Gastrocnemius medialis (tissue), 4 donors: ENCODE measurements around the gene BLOC1S2. TPM values are rescaled to one million over a fixed set of nuclear protein-coding genes. Genes with fewer than 3 reads are reported as not detected.

ENCODE experiments used
- ATAC-seq, 2 donors: fragments of 150-250 bp; one replicate each; pipeline ENCODE4 v1.9.1; 2016
- DNase-seq, 2 donors: peaks; one replicate each; pipeline ENCODE4 v3.0.0-alpha.2; 2019
- H3K27ac ChIP-seq, 4 donors: fragments of 200-600 bp; sonication (generic); 1 replicate in 1 of 4; 2 replicates in 3 of 4; pipeline ENCODE4 v1.5.1; 2016 to 2018; ENCODE audit warnings: mild to moderate bottlenecking in 2 of 4, moderate library complexity in 1 of 4
- H3K27me3 ChIP-seq, 3 donors: fragments of 200-600 bp; sonication (generic) in 2 of 3; 1 replicate in 1 of 3; 2 replicates in 2 of 3; pipeline versions ENCODE4 v1.5.1 to v1.6.0; 2016 to 2019; ENCODE audit warnings: mild to moderate bottlenecking in 1 of 3, moderate library complexity in 1 of 3
- H3K36me3 ChIP-seq, 2 donors: fragments of 200-600 bp; sonication (generic) in 1 of 2; one replicate each; pipeline ENCODE4 v1.5.1; 2017 to 2018
- H3K4me1 ChIP-seq, 2 donors: fragments of 200-600 bp; sonication (generic) in 1 of 2; one replicate each; pipeline ENCODE4 v1.5.1; 2016 to 2017; ENCODE audit warnings: mild to moderate bottlenecking in 2 of 2
- H3K4me3 ChIP-seq, 4 donors: fragments of 200-600 bp; sonication (generic) in 3 of 4; 1 replicate in 1 of 4; 2 replicates in 3 of 4; pipeline ENCODE4 v1.5.1; 2016 to 2019; ENCODE audit warnings: mild to moderate bottlenecking in 2 of 4
- H3K9me3 ChIP-seq, 3 donors: fragments of 200-600 bp; sonication (generic) in 2 of 3; 1 replicate in 1 of 3; 2 replicates in 2 of 3; pipeline ENCODE4 v1.5.1; 2016 to 2019
- CTCF ChIP-seq, 5 experiments: fragments of 450-650 bp in 3 of 5; fragments of 200-600 bp in 2 of 5; sonication (generic) in 2 of 5; IDR thresholded peaks in 4 of 5; conservative IDR thresholded peaks in 1 of 5; 1 replicate in 4 of 5; 2 replicates in 1 of 5; pipeline ENCODE4 v1.5.1; 2016 to 2019; ENCODE audit warnings: antibody characterized with exemption in 5 of 5, mild to moderate bottlenecking in 3 of 5, moderate library complexity in 3 of 5
- POLR2A ChIP-seq, 2 donors: fragments of 450-650 bp; IDR thresholded peaks; one replicate each; pipeline ENCODE4 v1.6.1; 2017; ENCODE audit warnings: antibody characterized with exemption in 2 of 2, mild to moderate bottlenecking in 2 of 2, moderate library complexity in 2 of 2
- in situ Hi-C, 4 donors: fragments of 200-750 bp; cut with MboI; loops; one replicate each; pipeline versions ENCODE4 v1.15.0 to v1.8.0; 2017; ENCODE audit warnings: low sequenced_read_pairs in 4 of 4
- intact Hi-C: fragments of 100-400 bp; cut with DNase I; formaldehyde crosslinking; loops from one replicate; pipeline ENCODE4 v1.15.1; 2023; ENCODE audit warnings: low total_unique reads
- total RNA-seq, 4 donors: library from RNA; depleted of rRNA; stranded (reverse); fragments of >200 nt; gene quantifications; one replicate each; pipeline versions ENCODE4 v1.1.0 to v1.2.3, GENCODE V29; 2016

Gene BLOC1S2
- total RNA-seq, 4 donors from 2014 or later = 60.4 to 114 (median 75.1) TPM

DNA sequence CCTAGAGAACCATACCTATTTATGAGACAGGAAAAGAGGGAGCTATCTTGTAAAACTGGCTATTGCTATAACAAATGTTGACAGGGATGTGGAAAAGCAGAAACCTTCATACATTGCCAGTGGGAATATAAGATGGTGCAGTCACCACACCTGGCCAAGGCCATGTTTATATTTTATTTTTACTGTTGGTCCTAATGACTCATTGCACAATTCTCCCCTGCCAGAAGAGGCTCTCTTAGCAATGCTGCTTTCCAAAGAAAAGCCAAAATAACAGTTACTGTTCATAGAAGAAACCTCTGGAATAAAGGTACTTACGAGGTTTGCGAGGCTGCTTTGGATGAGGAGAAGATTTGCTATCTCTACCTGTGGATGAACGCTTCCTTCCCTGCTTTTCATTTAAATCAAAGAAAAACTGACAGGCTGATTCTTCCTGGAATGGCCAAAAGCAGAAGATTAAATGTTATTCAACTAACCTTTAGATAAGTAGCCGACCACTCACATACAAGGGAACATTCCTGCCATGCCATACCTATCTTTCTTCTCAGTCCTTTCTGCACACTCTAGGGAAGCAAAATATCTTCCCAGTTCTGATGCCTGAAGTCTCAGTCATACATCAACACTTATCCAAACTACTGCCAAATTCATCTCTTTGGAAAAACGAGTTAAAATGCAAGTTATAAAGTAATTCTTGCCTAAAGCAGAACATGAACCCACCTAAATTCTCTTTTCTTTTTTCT is 40.8 kb downstream of the BLOC1S2 start:
- H3K27me3 ChIP-seq = no peaks in the 10 kb centered on the region
- H3K27ac ChIP-seq = no peak overlapping the region
- H3K9me3 ChIP-seq = no peaks in the 10 kb centered on the region
- no peak overlapping the region for H3K4me3 ChIP-seq
- intact Hi-C loops = no loop called here
- in situ Hi-C loops = no loop called here
- DNase-seq (no peak), ATAC-seq (no peak)
- no peaks in the 10 kb centered on the region for H3K4me1 ChIP-seq
- TF ChIP-seq POLR2A (IDR thresholded peaks at IDR 0.05) = no peak
- TF ChIP-seq CTCF (IDR thresholded peaks at IDR 0.05 in 4 of 5, conservative IDR thresholded peaks at IDR 0.05 in 1 of 5) = no peak
- peaks cover 0 to 89% of the 10 kb centered on the region in 2 donors for H3K36me3 ChIP-seq

- intact Hi-C loops = no loop called here
- Histone ChIP-seq H3K36me3 (peaks cover 0 to 84% of the 10 kb centered on the region in 2 donors), H3K4me3 (no peak overlapping the region), H3K4me1 (no peaks in the 10 kb centered on the region), H3K27me3 (no peaks in the 10 kb centered on the region), H3K27ac (no peak overlapping the region), H3K9me3 (no peaks in the 10 kb centered on the region)
- ATAC-seq (no peak), DNase-seq (no peak)
- no peak for TF ChIP-seq CTCF (IDR thresholded peaks at IDR 0.05 in 4 of 5, conservative IDR thresholded peaks at IDR 0.05 in 1 of 5)
- TF ChIP-seq POLR2A (IDR thresholded peaks at IDR 0.05) = no peak
- in situ Hi-C loops = no loop called here
Observed at GRCh38 chr10:100239851-100240250, 46.6 kb downstream of the BLOC1S2 start.

GRCh38 chr10:100238429-100238828 is 48.1 kb downstream of the BLOC1S2 start:
- TF ChIP-seq POLR2A (IDR thresholded peaks at IDR 0.05) = no peak
- no peak for TF ChIP-seq CTCF (IDR thresholded peaks at IDR 0.05 in 4 of 5, conservative IDR thresholded peaks at IDR 0.05 in 1 of 5)
- in situ Hi-C loops = no loop called here
- no peak for ATAC-seq

GRCh38 chr10:100232101-100232500 is 54.4 kb downstream of the BLOC1S2 start:
- no peak overlapping the region for H3K4me3 ChIP-seq
- H3K9me3 ChIP-seq = no peaks in the 10 kb centered on the region
- ATAC-seq = no peak
- TF ChIP-seq CTCF (IDR thresholded peaks at IDR 0.05 in 4 of 5, conservative IDR thresholded peaks at IDR 0.05 in 1 of 5) (no peak), POLR2A (IDR thresholded peaks at IDR 0.05) (no peak)
- peaks cover 0 to 50% of the 10 kb centered on the region in 2 donors for H3K36me3 ChIP-seq
- H3K27me3 ChIP-seq = no peaks in the 10 kb centered on the region
- in situ Hi-C loops = no loop called here
- intact Hi-C loops = no loop called here
- H3K4me1 ChIP-seq = peaks cover 14 to 16% of the 10 kb centered on the region in 2 donors
- no peak for DNase-seq
- no peak overlapping the region for H3K27ac ChIP-seq

More at GRCh38 chr10:100238429-100238828, 48.1 kb downstream of the BLOC1S2 start:
- Histone ChIP-seq H3K27me3 (no peaks in the 10 kb centered on the region), H3K9me3 (no peaks in the 10 kb centered on the region), H3K36me3 (peaks cover 0 to 84% of the 10 kb centered on the region in 2 donors), H3K4me3 (no peak overlapping the region), H3K27ac (no peak overlapping the region), H3K4me1 (no peaks in the 10 kb centered on the region)
- no peak for DNase-seq
- intact Hi-C loops = no loop called here
